Activated T-cell treated with anti-CD3 and anti-CD28 coated beads for 24 hours (primary cell): ENCODE results near the gene MYL11.
"Not testable (repeated sequence)": the region's sequence is repeated elsewhere in the genome, so short reads cannot be mapped to it uniquely, and the experiment has no call there.

Source experiments
- DNase-seq: peaks from one replicate; pipeline ENCODE4 v3.0.0-alpha.2; 2020; ENCODE audit warnings: low read depth

Gene MYL11, protein sequence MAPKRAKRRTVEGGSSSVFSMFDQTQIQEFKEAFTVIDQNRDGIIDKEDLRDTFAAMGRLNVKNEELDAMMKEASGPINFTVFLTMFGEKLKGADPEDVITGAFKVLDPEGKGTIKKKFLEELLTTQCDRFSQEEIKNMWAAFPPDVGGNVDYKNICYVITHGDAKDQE

DNA sequence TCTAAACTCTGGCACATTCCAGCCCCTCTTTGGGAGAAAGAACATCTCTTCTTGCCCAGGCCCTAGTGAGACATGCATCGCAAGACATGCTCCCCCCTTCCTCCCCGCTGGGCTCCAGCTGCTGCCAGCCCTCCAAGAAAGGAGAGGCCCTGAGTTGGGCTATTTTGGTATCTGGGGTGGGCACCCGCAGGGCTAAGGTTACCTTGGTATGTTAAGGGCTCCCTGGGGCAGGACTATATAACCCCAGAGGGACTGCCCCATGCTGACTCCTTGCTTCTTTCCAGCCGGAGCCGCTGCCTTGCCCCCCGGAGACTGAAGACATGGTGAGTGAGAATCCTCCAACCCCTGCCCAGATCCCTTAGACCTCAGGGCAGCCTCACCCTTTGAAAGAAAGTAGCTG is at the start of gene MYL11:
MYL11 (plus strand) TSS at position 265 of the 400 bp plus-strand sequence; CDS start at position 321, 56 bp downstream.
- DNase-seq, result no peak

- peak; percentile 79 for DNase-seq
Observed at GRCh38 chr16:30334473-30334989, 40.1 kb upstream of the MYL11 start.

DNA sequence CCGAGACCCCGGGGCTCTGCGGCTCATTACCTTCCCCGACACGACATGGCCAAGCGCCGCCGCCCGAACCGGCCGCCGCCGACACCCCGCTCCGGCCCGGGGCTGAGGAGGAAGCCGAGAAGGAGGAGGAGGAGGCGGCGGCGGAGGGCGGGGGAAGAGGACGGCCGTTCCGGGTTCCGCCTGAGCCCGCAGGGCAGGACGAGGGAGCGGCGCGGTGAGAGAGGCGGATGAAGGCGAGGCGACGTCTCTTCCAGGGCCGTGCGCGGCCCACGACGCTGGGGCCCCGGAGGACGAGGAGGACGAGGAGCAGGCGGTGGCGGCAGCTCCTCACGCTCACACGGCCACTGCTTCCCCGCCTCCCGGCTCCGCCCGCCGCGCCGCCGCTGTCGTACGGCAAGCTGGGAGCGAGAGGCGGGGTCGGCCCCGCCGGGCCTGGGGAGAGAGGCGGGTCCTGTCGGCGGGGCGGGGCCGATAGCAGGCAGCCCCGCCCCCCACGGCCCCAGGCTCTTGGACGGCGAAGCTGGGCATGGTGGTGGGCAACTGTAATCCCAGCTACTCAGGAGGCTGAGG is 39.5 kb upstream of the MYL11 start:
- DNase-seq, result peak; percentile 81

DNA sequence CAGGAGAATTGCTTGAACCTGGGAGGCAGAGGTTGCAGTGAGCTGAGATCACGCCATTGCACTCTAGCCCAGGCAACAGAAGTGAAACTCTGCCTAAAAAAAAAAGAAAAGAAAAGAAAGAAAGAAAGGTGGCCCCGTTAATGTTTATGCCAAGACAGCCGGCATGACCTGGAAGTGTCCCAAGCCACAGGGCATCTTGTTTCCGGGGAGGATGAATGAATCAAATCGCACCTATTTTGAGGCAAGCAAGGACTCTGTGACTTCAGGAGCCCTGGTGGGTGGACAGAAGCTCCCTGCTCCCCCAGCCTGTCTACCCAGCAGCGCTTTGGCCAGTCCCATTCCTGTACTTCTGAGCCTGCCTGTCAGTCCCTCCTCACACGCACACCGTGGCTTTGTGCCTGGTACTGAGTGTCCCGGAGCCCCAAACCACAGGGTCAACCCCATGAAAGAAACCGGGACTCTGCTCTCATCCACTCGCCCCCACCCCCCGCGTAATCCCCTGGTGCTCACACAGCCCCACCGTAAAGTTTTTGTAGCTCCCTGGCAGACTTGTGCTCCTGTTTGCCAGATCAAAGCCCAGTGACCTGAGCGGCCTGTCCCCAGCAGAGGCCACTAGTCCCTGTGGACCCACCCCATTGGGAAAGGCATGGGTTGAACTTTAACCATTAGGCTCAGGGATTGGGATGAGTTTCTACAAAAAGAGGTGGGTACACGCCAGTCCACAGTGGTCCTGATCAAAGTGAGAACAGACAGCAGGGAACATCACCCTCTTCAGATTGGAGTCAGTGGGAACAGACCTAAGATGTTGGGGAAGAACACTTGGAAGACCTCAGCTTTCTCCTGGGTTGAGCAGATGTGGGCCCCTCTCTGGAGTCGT is 38.8 kb upstream of the MYL11 start:
- DNase-seq, result no peak

DNA sequence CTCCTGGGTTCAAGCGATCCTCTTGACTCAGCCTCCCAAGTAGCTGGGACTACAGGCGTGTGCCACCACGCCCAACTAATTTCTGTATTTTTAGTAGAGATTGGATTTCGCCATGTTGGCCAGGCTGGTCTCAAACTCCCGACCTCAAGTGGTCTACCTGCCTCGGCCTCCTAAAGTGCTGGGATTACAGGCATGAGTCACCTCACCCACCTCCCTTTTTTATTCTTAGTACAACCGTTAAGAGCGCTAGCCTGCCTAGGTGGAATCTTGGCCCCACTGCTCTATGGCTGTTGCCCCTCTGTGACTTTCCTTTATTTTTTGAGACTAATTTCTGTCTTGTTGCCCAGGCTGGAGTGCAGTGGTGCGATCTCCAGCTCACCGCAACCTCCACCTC is 36.6 kb upstream of the MYL11 start:
- DNase-seq, result not testable (repeated sequence)

- DNase-seq, result not testable (repeated sequence)
Observed at GRCh38 chr16:30338715-30339114, 35.9 kb upstream of the MYL11 start.

- DNase-seq, result no peak
Observed at GRCh38 chr16:30340621-30341020, 34.0 kb upstream of the MYL11 start.

- DNase-seq, result not testable (repeated sequence)
Observed at GRCh38 chr16:30341971-30342370, 32.6 kb upstream of the MYL11 start.

DNA sequence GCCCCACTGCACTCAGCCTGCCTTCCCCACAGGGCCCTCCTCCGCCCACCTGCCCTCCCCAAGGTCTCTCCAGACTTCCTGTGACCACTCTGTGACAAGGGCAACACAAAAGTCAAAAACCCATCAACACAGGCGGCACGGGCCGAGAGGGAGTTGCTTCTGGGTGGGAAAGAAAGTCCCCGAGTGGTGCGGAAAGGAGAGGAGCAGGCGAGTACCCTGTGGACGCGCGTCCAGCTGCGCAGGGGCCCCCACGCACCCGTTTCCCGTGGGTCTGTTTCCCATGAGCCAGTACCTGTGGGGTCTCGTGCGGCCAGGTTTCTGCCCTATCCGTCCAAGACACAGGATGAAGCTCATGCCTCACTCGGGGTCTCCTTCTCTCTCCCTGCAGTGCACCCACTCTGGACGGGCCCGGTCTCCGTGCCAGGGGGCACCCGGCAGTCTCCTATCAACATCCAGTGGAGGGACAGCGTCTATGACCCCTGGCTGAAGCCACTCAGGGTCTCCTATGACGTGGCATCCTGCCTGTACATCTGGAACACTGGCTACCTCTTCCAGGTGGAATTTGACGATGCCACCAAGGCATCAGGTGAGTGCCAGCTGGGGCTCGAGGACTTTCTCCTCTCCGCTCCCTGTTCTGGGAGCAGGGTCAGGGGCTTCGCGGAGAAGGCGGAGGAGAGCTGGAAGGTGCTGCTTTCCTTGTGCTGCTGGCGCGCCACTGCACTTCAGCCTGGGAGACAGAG is 31.7 kb upstream of the MYL11 start:
- no peak for DNase-seq

- DNase-seq, result not testable (repeated sequence)
Observed at GRCh38 chr16:30343491-30343820, 31.1 kb upstream of the MYL11 start.

GRCh38 chr16:30346286-30346685 is 28.3 kb upstream of the MYL11 start:
- no peak for DNase-seq

DNA sequence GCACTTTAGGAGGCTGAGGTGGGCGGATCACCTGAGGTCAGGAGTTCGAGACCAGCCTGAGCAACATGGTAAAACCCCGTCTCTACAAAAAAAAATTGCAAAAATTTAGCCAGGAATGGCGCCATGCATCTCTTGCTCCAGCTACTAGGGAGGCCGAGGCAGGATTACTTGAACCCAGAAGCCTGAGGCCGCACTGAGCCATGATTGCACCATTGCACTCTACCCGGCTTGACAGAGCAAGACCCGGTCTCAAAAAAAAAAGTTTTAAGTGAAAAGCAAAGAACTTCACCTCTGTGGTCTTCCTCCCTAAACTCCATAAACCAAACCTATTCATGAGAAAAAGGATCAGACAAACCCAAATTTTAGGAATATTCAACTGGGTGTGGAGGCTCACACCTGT is 26.5 kb upstream of the MYL11 start:
- DNase-seq, result no peak

DNA sequence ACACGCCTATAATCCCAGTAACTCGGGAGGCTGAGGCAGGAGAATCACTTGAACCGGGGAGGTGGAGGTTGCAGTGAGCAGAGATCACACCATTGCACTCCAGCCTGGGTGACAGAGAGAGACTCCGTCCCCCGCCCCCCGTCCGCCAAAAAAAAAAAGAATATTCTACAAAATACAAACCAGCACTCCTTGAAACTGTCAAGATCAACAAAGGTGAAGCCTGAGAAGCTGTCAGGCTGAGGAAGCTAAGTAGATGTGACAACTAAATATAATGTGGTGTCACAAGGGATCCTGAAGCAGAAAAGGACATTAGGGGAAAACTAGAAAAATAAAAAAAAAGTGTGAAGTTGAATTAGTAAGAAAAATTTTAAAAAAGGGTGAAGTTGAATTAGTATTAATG is 25.7 kb upstream of the MYL11 start:
- DNase-seq, result no peak

DNA sequence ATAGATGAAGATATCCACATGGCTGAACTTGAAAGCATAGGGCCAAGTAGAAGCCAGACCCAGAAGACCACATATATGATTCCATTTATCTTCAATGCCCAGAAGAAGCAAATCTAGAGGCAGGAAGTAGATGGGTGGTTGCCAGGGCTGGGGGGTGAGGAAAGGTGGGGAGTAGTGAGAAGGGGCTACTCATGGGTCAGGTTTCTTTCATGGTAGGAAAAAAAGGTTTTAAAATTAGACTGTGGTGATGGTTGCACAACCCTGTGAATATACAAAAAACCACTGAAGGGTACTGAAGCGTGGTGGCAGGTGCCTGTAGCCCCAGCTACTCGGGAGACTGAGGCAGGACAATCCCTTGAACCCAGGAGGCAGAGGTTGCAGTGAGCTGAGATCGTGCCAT is 24.9 kb upstream of the MYL11 start:
- no peak for DNase-seq

GRCh38 chr16:30350134-30350871 is 24.3 kb upstream of the MYL11 start:
- DNase-seq, result no peak

GRCh38 chr16:30351001-30351441 is 23.6 kb upstream of the MYL11 start:
- DNase-seq, result no peak

- no peak for DNase-seq
Observed at GRCh38 chr16:30351586-30352419, 22.8 kb upstream of the MYL11 start.

GRCh38 chr16:30352488-30353401 is 21.9 kb upstream of the MYL11 start:
- no peak for DNase-seq

DNA sequence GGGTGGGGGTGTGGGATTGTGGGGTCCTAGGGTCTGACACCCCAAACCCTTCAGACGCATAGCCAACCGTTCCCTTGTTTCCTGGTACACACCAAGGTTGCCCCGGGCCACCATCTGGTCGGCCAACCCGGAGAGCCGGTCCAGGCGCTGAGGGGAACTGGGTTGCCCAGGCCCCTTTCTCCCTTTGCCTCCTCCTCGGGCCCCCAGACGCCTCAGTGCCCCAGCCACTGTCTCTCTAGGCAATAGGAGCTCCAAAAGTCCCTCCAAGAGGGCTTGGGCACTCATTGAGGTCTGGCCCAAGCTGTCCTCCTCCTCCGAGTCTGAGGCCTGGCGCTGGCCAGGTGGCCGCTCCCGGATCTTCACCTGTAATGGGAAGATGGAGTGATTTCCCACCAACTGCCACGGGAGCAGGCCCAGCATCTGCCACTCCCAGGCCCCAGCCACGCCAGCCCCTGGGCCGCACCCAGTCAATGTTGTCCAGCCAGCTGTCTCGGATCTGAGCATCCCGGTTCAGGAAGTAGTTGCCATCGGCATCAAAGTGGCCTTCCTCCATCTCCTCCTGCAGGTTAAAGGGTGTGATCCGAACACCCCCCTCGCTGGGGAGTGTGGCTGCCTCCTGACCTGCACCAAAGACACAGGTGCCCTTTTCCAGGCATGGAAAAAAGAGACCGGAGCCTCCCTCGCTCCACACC is 21.0 kb upstream of the MYL11 start:
- no peak for DNase-seq
